K562 (cell line): Measurements from ENCODE around the gene PRELID3B. TPM values are rescaled to one million over a fixed set of nuclear protein-coding genes. Genes with fewer than 3 reads are reported as not detected.

Source experiments
- ARHGAP35 ChIP-seq: fragments of 450-650 bp; IDR thresholded peaks from 2 replicates; pipeline ENCODE4 v1.6.1; 2018; ENCODE audit not compliant: partially characterized antibody
- CCAR2 ChIP-seq: fragments of 200-400 bp; formaldehyde crosslinking; IDR thresholded peaks from 2 replicates; pipeline ENCODE4 v1.6.1; 2017; ENCODE audit warnings: mild to moderate bottlenecking, low read depth, low read length
- CHD1 ChIP-seq: fragments of 200-600 bp; sonication (generic); IDR thresholded peaks from one replicate; pipeline ENCODE4 v1.6.1; 2012; ENCODE audit warnings: mild to moderate bottlenecking, moderate library complexity, low read length, inconsistent platforms
- COPS2 ChIP-seq: fragments of 450-650 bp; conservative IDR thresholded peaks from 2 replicates; pipeline ENCODE4 v1.6.1; 2016; ENCODE audit warnings: mild to moderate bottlenecking, moderate library complexity
- CTCFL ChIP-seq: IDR thresholded peaks from 2 replicates; pipeline ENCODE4 v1.6.1; 2011; ENCODE audit warnings: borderline replicate concordance, low read depth, mild to moderate bottlenecking, moderate library complexity, low read length; ENCODE audit not compliant: insufficient read depth, poor library complexity, severe bottlenecking
- DACH1 ChIP-seq: fragments of 450-650 bp; IDR thresholded peaks from 2 replicates; pipeline ENCODE4 v1.6.1; 2018; ENCODE audit not compliant: partially characterized antibody
- DLX4 ChIP-seq: fragments of 250-450 bp; sonication (Bioruptor Pico); IDR thresholded peaks from 2 replicates; pipeline ENCODE4 v1.6.1; 2021; ENCODE audit warnings: mild to moderate bottlenecking
- DMBX1 ChIP-seq: fragments of 250-450 bp; sonication (Bioruptor Pico); IDR thresholded peaks from 2 replicates; pipeline ENCODE4 v1.8.0; 2022; ENCODE audit warnings: inconsistent platforms, mild to moderate bottlenecking, moderate library complexity, borderline replicate concordance
- FIP1L1 ChIP-seq: fragments of 200-400 bp; formaldehyde crosslinking; IDR thresholded peaks from 2 replicates; pipeline ENCODE4 v1.6.1; 2018; ENCODE audit warnings: mild to moderate bottlenecking, low read depth, low read length; ENCODE audit not compliant: poor library complexity, severe bottlenecking
- HDAC6 ChIP-seq: IDR thresholded peaks from 2 replicates; pipeline ENCODE4 v1.6.1; 2012; ENCODE audit warnings: low read depth, mild to moderate bottlenecking, control low read depth, inconsistent platforms, low read length, moderate library complexity
- HNRNPUL1 ChIP-seq: fragments of 200-400 bp; formaldehyde crosslinking; IDR thresholded peaks from 2 replicates; pipeline ENCODE4 v1.6.1; 2017; ENCODE audit warnings: low read length
- JUN ChIP-seq, 2 experiments: sonication (generic) in 1 of 2; formaldehyde crosslinking in 1 of 2; IDR thresholded peaks; 2 replicates each; pipeline versions ENCODE4 v1.6.1 to v1.8.0; 2012 to 2022; ENCODE audit warnings: borderline replicate concordance in 2 of 2, mild to moderate bottlenecking in 2 of 2, improper control_type of control experiment in 1 of 2, low read depth in 1 of 2, low read length in 1 of 2, missing genetic modification reagents in 1 of 2
- MAZ ChIP-seq, 2 experiments: fragments of 450-650 bp in 1 of 2; sonication (generic) in 1 of 2; formaldehyde crosslinking; IDR thresholded peaks in 1 of 2; conservative IDR thresholded peaks in 1 of 2; 2 replicates each; pipeline versions ENCODE4 v1.4.0 to v1.5.0; 2020; ENCODE audit warnings: mild to moderate bottlenecking in 1 of 2, missing genetic modification reagents in 1 of 2
- MCM3 ChIP-seq: fragments of 450-650 bp; IDR thresholded peaks from 2 replicates; pipeline ENCODE4 v1.6.1; 2016
- RNF2 ChIP-seq: sonication (generic); IDR thresholded peaks from 2 replicates; pipeline ENCODE4 v1.6.1; 2016
- SPI1 ChIP-seq: IDR thresholded peaks from 2 replicates; pipeline ENCODE4 v1.6.1; 2011; ENCODE audit warnings: low read depth, low read length, control low read depth, borderline replicate concordance
- SUPT5H ChIP-seq: fragments of 450-650 bp; IDR thresholded peaks from 2 replicates; pipeline ENCODE4 v1.6.1; 2016
- ZNF277 ChIP-seq: fragments of 250-450 bp; sonication (Bioruptor Pico); IDR thresholded peaks from 2 replicates; pipeline ENCODE4 v1.8.0; 2022; ENCODE audit warnings: inconsistent platforms, mild to moderate bottlenecking, moderate library complexity, borderline replicate concordance
- ZNF695 ChIP-seq: fragments of 450-650 bp; formaldehyde crosslinking; IDR thresholded peaks from 2 replicates; pipeline ENCODE4 v1.4.0; 2020; ENCODE audit warnings: mild to moderate bottlenecking, moderate library complexity
- polyA plus RNA-seq, 8 experiments: library from polyadenylated mRNA; depleted of rRNA in 4 of 8; stranded (reverse) in 5 of 8; unstranded in 3 of 8; fragments of >200 nt; fragmentation: Nextera tagmentation in 2 of 8; fragmentation: Illumina TruSeq in 1 of 8; extraction: Ambion mirVana in 2 of 8; extraction: Trizol in 1 of 8; gene quantifications; 2 replicates each; pipeline versions ENCODE4 v1.2.1 to v1.2.3, GENCODE V29; 2011 to 2014; ENCODE audit warnings: inconsistent platforms in 1 of 8, missing spikeins in 1 of 8
- total RNA-seq, 7 experiments: library from RNA; depleted of rRNA in 6 of 7; stranded (reverse); fragments of >200 nt in 6 of 7; fragmentation: Illumina TruSeq in 2 of 7; extraction: Trizol in 2 of 7; gene quantifications; 2 replicates each; pipeline versions ENCODE4 v1.2.1 to v1.2.3, GENCODE V29; 2011 to 2021; ENCODE audit warnings: low replicate concordance in 1 of 7

PRELID3B gene
- total and polyA plus RNA-seq, 9 of the 15 experiments (the other 6 are each of a cell fraction or from before 2014, with no cell fraction given) = 77.0 to 186 (median 101) TPM

GRCh38 chr20:59010995-59011873 is 31.4 kb downstream of the PRELID3B start (continued):
- no peak for TF ChIP-seq ARHGAP35
- no peak for TF ChIP-seq RNF2
- TF ChIP-seq COPS2 = no peak
- no peak for TF ChIP-seq HDAC6
- no peak for TF ChIP-seq ZNF695
- TF ChIP-seq DMBX1 (CRISPR knock-in tag) = no peak
- TF ChIP-seq CTCFL = no peak
- 0 out of 2 replicates have a peak, but pooled peaks have one; percentile 11 for TF ChIP-seq SPI1
- no peak for TF ChIP-seq DLX4
- no peak for TF ChIP-seq MCM3
- no peak for TF ChIP-seq ZNF277 (CRISPR knock-in tag)
- TF ChIP-seq CHD1 = no peak
- no peak for TF ChIP-seq HNRNPUL1
- TF ChIP-seq SUPT5H = no peak
- TF ChIP-seq JUN (IDR thresholded peaks at IDR 0.05; ENCODE audit: borderline replicate concordance, low read depth, low read length) = no peak
- TF ChIP-seq JUN (CRISPR knock-in tag; IDR thresholded peaks at IDR 0.05; ENCODE audit: borderline replicate concordance) = no peak
- no peak for TF ChIP-seq DACH1
- TF ChIP-seq FIP1L1 = no peak
- TF ChIP-seq MAZ (CRISPR knock-in tag; conservative IDR thresholded peaks at IDR 0.05 in 1 of 2, IDR thresholded peaks at IDR 0.05 in 1 of 2) = no peak
- TF ChIP-seq CCAR2 = no peak
